HG02870 (cell line): ENCODE results near the gene HS3ST3B1.

Experiments
- ATAC-seq: cut with Tn5 transposase; IDR thresholded peaks from one replicate; pipeline ENCODE4 v1.9.1; 2021; ENCODE audit warnings: mild to moderate bottlenecking, moderate library complexity; ENCODE audit not compliant: unreplicated experiment

Gene HS3ST3B1

GRCh38 chr17:14300575-14301278 is at the start of gene HS3ST3B1:
TSS of gene HS3ST3B1 (plus strand) at chr17:14301081. CDS start at chr17:14301519, 438 bp downstream.
- ATAC-seq = peak; percentile 87

GRCh38 chr17:14261406-14261805 is 39.5 kb upstream of the HS3ST3B1 start:
- ATAC-seq = no peak

GRCh38 chr17:14268264-14268663 is 32.6 kb upstream of the HS3ST3B1 start:
- ATAC-seq = no peak

DNA sequence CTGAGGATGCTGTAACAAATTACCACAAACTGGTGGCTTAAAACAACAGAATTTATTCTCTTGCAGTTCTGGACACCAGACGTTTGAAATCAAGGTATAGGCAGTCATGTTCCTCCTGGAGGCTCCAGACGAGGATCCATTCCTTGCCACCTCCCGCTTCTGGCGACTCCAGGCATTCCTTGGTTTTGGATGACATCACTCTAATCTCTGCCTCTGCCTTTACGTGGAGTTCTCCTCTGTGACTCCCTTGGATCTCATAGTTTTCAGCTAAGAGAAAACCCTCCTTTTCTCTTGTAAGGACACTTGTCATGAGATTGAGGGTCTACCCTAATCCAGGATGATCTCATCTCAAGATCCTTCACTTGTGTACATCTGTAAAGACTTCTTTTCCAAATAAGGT is 31.4 kb upstream of the HS3ST3B1 start:
- no peak for ATAC-seq

GRCh38 chr17:14270508-14270907 is 30.4 kb upstream of the HS3ST3B1 start:
- no peak for ATAC-seq

- ATAC-seq = no peak
Measured at GRCh38 chr17:14276535-14277250, 24.2 kb upstream of the HS3ST3B1 start.

GRCh38 chr17:14281530-14281929 is 19.4 kb upstream of the HS3ST3B1 start:
- ATAC-seq = no peak

- no peak for ATAC-seq
Measured at GRCh38 chr17:14282726-14283125, 18.2 kb upstream of the HS3ST3B1 start.

- ATAC-seq = no peak
Measured at GRCh38 chr17:14289162-14289561, 11.7 kb upstream of the HS3ST3B1 start.

- no peak for ATAC-seq
Measured at GRCh38 chr17:14294876-14295275, 6.0 kb upstream of the HS3ST3B1 start.

DNA sequence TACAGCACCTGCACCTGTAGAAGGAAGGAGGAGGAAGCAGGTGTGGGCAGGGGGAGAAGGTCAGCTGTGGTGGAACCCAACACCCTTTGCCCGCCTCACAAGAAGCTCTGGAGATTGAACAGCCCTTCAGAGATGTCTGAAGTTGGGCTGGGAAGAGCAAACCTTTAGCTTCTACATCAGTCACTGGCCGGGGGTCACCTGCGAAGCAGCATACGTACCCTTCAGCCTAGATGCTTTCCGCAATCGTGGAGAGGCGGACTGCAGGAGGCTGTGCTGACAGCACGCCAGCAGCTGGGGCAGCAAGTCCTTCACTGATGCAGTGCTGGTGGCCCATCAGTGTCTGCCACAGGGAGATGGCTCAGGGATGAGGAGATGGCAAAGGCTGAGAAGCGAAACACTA is 5.2 kb upstream of the HS3ST3B1 start:
- ATAC-seq = no peak

- ATAC-seq = no peak
Measured at GRCh38 chr17:14296166-14296910, 4.5 kb upstream of the HS3ST3B1 start.

DNA sequence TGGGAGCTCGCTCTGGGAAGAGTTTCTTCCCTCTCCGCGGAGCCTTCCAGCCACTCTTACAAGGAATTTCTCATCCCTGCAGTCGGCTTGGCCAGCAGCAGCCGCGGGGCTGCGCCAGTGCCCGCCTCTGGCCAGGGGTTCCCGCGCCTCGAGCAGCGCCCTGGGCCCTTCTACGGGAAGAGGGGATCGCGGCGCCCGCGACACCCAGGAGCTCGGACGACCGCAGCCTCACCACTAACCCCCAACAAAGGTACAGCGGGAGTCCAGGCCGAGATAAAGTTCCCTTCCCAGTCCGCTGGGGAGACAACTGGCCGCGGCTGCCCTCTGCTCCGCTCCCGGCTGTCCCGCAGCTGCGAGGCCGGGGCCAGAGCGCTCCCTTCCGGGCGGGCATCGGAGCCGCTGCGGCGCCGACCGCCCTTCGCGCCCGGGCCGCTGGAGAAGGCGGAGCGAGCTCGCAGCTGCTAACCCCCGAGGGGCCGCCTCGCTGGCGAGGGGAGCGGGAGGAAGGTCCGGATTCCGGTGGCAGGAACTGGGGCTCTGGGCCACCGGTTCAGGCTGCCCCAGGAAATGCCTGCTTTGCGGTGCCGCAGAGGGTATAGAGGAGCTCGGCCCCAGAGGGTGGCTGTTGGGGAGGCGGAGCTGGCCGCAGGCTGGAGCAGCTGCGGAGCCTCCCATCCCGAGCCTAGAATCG is 3.6 kb upstream of the HS3ST3B1 start:
- ATAC-seq = no peak

- ATAC-seq = no peak
Measured at GRCh38 chr17:14298221-14298946, 2.5 kb upstream of the HS3ST3B1 start.

DNA sequence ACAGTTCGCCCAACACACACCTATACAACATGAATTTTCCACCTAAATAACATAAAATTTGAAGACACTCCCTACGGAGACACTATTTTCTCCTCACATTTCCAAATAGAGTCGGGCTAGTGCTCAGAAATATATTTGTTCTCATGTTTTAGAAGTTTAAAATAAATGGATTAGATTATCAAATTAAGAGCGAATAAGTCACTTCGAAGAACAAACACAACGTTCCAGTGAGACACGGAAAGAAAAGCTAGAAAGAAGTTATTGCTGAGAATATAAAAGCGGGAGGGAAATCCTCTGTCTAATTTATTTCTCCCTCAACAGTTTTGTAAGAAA is 2.0 kb upstream of the HS3ST3B1 start:
- ATAC-seq = no peak

DNA sequence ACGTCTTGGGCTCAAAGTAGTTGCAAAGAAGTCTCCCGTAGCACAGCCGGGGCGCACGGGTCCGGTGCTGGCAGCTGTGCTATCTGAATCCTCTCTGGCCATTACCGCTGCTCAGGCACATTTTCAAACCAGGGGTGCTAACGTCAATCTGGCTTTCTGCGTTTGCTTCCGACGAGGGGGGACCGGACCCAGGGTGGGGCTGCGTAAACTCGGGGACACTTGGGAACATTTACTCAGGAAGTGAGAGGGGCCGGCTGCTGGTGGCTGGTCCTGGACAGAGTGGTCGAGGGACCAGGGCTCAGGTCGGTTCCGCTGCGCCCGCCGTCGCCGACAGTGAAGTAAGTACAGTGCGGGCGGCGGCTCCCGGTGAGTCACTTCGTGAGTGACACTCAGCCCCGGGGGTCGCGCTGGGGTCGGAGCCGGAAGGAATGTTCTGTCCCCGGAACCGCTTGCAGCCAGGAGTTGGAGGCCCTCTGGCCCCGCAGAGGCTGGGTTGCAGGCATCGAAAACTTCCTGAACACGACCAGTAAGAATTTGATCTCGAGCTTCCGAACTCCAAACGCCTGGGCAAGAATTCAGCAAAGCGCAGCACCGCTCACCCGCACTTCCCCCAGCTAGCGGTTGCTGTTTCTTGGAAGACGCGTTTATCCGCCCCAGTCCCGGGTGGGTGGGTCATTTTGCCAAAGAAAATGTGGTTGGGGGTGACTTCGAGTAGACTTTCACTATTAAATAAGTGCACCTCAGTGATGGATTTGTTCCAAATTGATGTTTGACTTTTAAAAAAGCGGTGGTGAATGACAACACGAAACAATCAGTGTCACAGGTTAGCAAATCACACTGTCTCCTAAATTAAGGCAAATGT is 1.4 kb upstream of the HS3ST3B1 start:
- no peak for ATAC-seq

DNA sequence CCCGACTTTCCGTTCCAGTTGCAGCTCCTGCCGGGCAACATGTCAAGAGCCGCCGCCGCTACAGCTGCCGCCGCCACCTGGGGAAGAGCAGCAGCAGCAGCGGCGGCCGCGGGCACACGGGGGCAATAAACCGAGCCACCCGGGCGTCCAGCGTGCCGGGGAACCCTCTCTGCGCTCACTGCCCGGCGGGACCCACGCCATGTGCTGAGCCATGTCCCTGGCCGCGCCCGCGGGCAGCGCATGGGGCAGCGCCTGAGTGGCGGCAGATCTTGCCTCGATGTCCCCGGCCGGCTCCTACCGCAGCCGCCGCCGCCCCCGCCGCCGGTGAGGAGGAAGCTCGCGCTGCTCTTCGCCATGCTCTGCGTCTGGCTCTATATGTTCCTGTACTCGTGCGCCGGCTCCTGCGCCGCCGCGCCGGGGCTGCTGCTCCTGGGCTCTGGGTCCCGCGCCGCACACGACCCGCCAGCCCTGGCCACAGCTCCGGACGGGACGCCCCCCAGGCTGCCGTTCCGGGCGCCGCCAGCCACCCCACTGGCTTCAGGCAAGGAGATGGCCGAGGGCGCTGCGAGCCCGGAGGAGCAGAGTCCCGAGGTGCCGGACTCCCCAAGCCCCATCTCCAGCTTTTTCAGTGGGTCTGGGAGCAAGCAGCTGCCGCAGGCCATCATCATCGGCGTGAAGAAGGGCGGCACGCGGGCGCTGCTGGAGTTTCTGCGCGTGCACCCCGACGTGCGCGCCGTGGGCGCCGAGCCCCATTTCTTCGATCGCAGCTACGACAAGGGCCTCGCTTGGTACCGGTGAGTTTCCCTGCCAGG is 604 bp downstream of the HS3ST3B1 start:
- ATAC-seq = peak; percentile 0

- ATAC-seq = no peak
Measured at GRCh38 chr17:14302091-14302430, 1.2 kb downstream of the HS3ST3B1 start.
